Measurements from ENCODE around the gene GSK3B.
"Not testable (repeated sequence)": the region's sequence is repeated elsewhere in the genome, so short reads cannot be mapped to it uniquely, and the experiment has no call there.

GSK3B gene

GRCh38 chr3:120095226-120095978, 1.2 kb upstream of the GSK3B start:
- DNase-seq, result peak; percentile 65

GRCh38 chr3:120094776-120095225, 554 bp upstream of the GSK3B start:
- peak; percentile 99 for DNase-seq

GRCh38 chr3:120093119-120093910, 932 bp downstream of the GSK3B start:
- DNase-seq, result no peak

GRCh38 chr3:120092474-120092873, 1.8 kb downstream of the GSK3B start:
- DNase-seq, result no peak

- DNase-seq, result no peak
These were observed 3.8 kb downstream of the GSK3B start for GRCh38 chr3:120090422-120090821.

- no peak for DNase-seq
These were observed 5.2 kb downstream of the GSK3B start for GRCh38 chr3:120089089-120089488.

- no peak for DNase-seq
These were observed 5.6 kb downstream of the GSK3B start for GRCh38 chr3:120088622-120089021.

- DNase-seq, result no peak
These were observed 12.5 kb downstream of the GSK3B start for GRCh38 chr3:120081719-120082118.

- DNase-seq, result no peak
These were observed 13.4 kb downstream of the GSK3B start for GRCh38 chr3:120080836-120081235.

- DNase-seq, result no peak
These were observed 16.5 kb downstream of the GSK3B start for GRCh38 chr3:120077731-120078130.

GRCh38 chr3:120072867-120073525, 21.3 kb downstream of the GSK3B start:
- DNase-seq, result no peak

- no peak for DNase-seq
These were observed 23.0 kb downstream of the GSK3B start for GRCh38 chr3:120071259-120071658.

GRCh38 chr3:120070263-120070981, 23.8 kb downstream of the GSK3B start:
- DNase-seq, result no peak

GRCh38 chr3:120067083-120067482, 27.2 kb downstream of the GSK3B start:
- no peak for DNase-seq

- no peak for DNase-seq
These were observed 27.6 kb downstream of the GSK3B start for GRCh38 chr3:120066634-120067033.

GRCh38 chr3:120064641-120065040, 29.6 kb downstream of the GSK3B start:
- DNase-seq, result no peak

- DNase-seq, result no peak
These were observed 31.8 kb downstream of the GSK3B start for GRCh38 chr3:120062474-120062873.

GRCh38 chr3:120059081-120059864, 35.0 kb downstream of the GSK3B start:
- DNase-seq, result no peak

- no peak for DNase-seq
These were observed 36.6 kb downstream of the GSK3B start for GRCh38 chr3:120057626-120058025.

- no peak for DNase-seq
These were observed 37.2 kb downstream of the GSK3B start for GRCh38 chr3:120057029-120057428.

GRCh38 chr3:120053647-120054046, 40.6 kb downstream of the GSK3B start:
- not testable (repeated sequence) for DNase-seq

- DNase-seq, result no peak
These were observed 41.6 kb downstream of the GSK3B start for GRCh38 chr3:120052677-120053076.

Measured in SHP77 treated with DMSO at 0.1 percent for 48 hours (cell line).